ENCODE data around the gene PLCD1.

PLCD1 gene

DNA sequence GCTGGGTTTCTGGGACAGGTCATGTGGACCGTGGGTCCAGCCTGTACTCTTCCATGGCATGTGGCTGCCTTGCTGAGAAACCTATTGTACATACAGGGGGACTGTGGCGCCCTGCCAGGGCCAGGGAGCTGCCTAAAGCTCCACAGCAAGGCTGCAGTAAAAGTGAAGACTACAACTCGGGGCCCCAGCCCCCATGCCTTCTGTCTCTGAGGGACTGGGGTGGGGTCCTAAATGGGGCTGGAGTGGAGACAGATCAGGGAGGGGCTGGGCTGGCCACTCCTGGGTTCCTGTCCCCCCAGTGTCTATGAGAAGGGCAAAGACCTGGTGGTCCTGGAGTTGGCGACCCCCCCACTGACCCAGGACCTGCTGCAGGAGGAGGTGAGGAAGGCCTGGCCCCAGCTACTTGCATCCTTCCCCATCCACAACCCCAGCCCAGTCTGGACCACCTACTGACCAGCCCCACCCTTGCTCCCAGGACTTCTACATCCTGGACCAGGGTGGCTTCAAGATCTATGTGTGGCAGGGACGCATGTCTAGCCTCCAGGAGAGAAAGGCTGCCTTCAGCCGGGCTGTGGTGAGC is 31.6 kb downstream of the PLCD1 start:
- H3K4me3 ChIP-seq (ENCODE audit: low read length), result no peak overlapping the region
- no peak for DNase-seq (ENCODE audit: low read depth)
- no peak for TF ChIP-seq CTCF (conservative IDR thresholded peaks at IDR 0.05; ENCODE audit: low read length)

- no peak for DNase-seq (ENCODE audit: low read depth)
- no peak for TF ChIP-seq CTCF (conservative IDR thresholded peaks at IDR 0.05; ENCODE audit: low read length)
- no peak overlapping the region for H3K4me3 ChIP-seq (ENCODE audit: low read length)
Observed at GRCh38 chr3:37997342-37997741, 32.1 kb downstream of the PLCD1 start.

- peak; percentile 69 for DNase-seq (ENCODE audit: low read depth)
- peak; percentile 90 for TF ChIP-seq CTCF (conservative IDR thresholded peaks at IDR 0.05; ENCODE audit: low read length)
- no peak overlapping the region for H3K4me3 ChIP-seq (ENCODE audit: low read length)
Observed at GRCh38 chr3:37996785-37997301, 32.6 kb downstream of the PLCD1 start.

- TF ChIP-seq CTCF (conservative IDR thresholded peaks at IDR 0.05; ENCODE audit: low read length), result no peak
- no peak for DNase-seq (ENCODE audit: low read depth)
- H3K4me3 ChIP-seq (ENCODE audit: low read length), result no peak overlapping the region
Observed at GRCh38 chr3:37995652-37996641, 33.5 kb downstream of the PLCD1 start.

DNA sequence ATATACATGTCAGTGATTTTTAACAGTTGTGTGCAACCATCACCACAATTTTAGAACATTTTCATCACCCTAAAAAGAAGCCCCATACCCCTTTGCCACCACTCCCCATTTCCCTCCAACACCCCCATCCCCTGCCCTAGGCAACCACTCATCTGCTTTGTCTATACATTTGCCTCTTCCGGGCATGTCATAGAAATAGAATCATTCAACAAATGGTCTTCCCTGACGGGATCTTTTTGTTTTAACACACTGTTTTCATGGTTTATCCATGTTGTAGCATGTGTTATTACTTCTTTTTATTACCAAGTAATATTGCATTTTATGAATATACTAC is 34.8 kb downstream of the PLCD1 start:
- H3K4me3 ChIP-seq (ENCODE audit: low read length), result peak overlapping the region; percentile 76
- no peak for DNase-seq (ENCODE audit: low read depth)
- TF ChIP-seq CTCF (conservative IDR thresholded peaks at IDR 0.05; ENCODE audit: low read length), result no peak

GRCh38 chr3:37993820-37994638 is 35.4 kb downstream of the PLCD1 start:
- H3K4me3 ChIP-seq (ENCODE audit: low read length), result peak overlapping the region; percentile 76
- TF ChIP-seq CTCF (conservative IDR thresholded peaks at IDR 0.05; ENCODE audit: low read length), result no peak; the same call in 1 of the 2 replicates
- peak; percentile 75 for DNase-seq (ENCODE audit: low read depth)

Data from AG10803 (cell line).